ENCODE data around the gene MICU1.
"Not testable (repeated sequence)": the region's sequence is repeated elsewhere in the genome, so short reads cannot be mapped to it uniquely, and the experiment has no call there.

MICU1 gene

DNA sequence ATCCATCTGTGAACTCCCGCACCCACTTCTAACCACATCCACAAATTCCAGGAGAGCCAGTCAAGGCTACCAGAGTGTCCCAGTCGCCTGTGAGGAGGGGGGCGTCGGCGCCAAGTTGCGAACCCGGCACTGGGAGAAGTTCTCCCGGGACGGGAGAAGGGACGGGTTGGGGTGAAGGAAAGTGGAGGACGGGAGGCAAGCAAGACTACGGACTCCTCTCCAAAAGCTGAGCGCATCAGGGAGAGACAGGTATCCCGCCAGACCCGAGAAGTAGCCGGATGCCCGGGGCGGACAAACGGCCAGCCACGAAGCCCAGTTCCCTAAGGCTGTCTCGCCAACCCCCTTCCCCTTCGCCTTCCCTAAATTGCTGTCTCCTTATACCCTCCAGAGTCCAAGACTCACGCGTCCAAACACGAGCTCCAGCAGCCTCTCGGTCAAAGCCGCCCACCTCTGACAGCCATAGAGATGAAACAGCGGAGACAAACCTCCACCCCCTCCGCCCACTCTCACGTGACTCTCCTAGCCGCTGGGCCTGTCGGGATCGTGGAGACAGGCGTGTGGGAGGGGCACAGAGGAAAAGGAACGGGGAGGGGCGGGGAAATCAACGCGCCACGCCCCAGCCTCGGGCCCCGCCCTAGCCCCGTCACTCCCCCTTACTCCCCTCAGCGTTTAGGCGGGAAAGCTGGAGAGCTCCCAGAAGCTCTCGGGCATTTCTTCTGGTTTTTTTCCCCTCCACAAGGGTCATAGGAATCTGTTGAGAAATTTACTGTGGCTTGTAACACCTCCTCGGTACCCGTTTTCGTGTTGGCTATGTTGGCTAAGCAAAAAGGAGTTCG is at the start of gene MICU1:
Gene MICU1 (minus strand): TSS at position 472 of the 836 bp plus-strand sequence. CDS start 59,286 bp downstream, outside the sequence.
- peak; percentile 94 for DNase-seq (ENCODE audit: low read depth)

DNA sequence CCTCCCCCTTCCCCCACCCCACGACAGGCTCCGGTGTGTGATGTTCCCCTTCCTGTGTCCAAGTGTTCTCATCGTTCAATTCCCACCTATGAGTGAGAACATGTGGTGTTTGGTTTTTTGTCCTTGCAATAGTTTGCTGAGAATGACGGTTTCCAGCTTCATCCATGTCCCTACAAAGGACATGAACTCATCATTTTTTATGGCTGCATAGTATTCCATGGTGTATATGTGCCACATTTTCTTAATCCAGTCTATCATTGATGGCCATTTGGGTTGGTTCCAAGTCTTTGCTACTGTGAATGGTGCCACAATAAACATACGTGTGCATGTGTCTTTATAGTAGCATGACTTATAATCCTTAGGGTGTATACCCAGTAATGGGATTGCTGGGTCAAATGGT is 48.3 kb upstream of the MICU1 start:
- not testable (repeated sequence) for DNase-seq (ENCODE audit: low read depth)

DNA sequence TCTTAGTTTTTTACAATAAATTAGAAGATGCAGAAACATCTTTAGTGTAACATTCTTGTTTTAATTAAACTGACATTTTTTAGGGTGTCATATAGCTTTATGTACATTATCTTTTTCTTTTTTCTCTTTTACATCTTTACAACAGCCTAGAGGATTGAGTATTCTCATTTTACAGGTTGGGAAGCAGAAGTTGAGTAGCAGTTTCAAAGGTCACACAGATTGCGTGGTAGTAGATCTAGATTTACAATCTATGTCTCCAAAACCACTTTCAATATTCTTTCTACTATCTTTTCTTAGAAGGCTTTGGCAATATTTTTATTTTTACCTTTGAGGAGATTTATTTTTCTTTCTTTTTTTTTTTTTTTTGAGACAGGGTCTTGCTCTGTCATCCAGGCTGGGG is 47.4 kb upstream of the MICU1 start:
- no peak for DNase-seq (ENCODE audit: low read depth)

GRCh38 chr10:72667207-72667864 is 41.5 kb upstream of the MICU1 start:
- DNase-seq (ENCODE audit: low read depth) = no peak

GRCh38 chr10:72665925-72666324 is 40.0 kb upstream of the MICU1 start:
- DNase-seq (ENCODE audit: low read depth) = no peak

- no peak for DNase-seq (ENCODE audit: low read depth)
Measured at GRCh38 chr10:72663971-72664370, 38.1 kb upstream of the MICU1 start.

- DNase-seq (ENCODE audit: low read depth) = no peak
Measured at GRCh38 chr10:72661431-72661830, 35.6 kb upstream of the MICU1 start.

DNA sequence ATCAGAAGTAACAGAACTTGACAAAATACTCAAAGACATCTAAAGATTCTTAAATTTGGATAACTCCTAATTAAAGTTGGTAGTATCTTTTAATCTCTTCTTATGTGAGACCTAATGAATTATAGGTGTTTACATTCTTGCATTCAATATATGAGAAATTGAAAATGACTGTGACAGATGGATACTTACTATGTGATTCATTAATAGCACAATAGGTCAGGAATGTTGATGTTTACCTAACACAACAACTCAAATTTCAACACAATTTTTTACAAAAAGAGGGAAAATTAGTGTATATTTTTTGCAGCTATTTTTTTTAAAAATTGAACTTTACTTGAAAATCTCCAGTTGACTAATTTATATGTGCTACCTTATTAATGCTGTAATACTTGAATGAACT is 34.3 kb upstream of the MICU1 start:
- no peak for DNase-seq (ENCODE audit: low read depth)

GRCh38 chr10:72659694-72660093 is 33.8 kb upstream of the MICU1 start:
- no peak for DNase-seq (ENCODE audit: low read depth)

GRCh38 chr10:72658696-72659400 is 33.0 kb upstream of the MICU1 start:
- no peak for DNase-seq (ENCODE audit: low read depth)

GRCh38 chr10:72654720-72655119 is 28.8 kb upstream of the MICU1 start:
- no peak for DNase-seq (ENCODE audit: low read depth)

GRCh38 chr10:72653383-72654096 is 27.7 kb upstream of the MICU1 start:
- DNase-seq (ENCODE audit: low read depth) = no peak

GRCh38 chr10:72649291-72649690 is 23.4 kb upstream of the MICU1 start:
- DNase-seq (ENCODE audit: low read depth) = no peak

DNA sequence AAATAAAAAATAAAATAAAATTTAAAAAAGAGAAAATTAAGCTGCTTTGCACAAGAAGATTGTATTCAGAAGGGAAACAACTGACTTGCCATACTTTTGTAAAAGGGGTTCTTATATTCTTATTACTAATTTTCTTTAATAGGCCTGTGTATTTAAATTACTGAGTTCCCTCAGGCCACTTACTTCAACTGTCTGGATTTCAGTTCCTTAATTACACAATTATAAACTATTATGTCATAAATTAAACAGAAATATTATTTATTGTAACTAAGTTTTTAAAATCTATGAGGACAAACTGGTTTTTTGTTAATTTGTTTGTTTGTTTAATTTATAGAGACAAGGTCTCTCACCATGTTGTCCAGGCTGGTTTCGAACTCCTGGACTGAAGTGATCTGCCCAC is 22.4 kb upstream of the MICU1 start:
- no peak for DNase-seq (ENCODE audit: low read depth)

GRCh38 chr10:72646971-72647370 is 21.1 kb upstream of the MICU1 start:
- DNase-seq (ENCODE audit: low read depth) = not testable (repeated sequence)

GRCh38 chr10:72645263-72645858 is 19.5 kb upstream of the MICU1 start:
- DNase-seq (ENCODE audit: low read depth) = no peak

DNA sequence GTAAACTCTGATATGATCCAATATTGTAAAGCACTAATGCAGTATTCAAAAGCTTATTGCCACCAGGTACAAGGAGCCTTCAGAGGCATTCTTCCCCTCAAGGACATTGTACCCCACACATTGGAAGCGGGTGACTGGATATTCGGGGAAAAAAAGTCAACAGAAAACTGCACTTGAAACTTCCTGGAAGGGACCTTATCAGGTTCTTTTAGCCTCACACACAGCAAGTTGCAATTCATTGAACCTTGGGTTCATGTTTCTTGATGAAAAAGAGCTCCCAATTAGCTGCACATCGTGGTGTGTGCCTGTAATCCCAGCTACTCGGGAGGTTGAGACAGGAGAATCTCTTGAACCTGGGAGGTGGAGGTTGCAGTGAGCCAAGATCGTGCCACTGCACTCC is 16.4 kb upstream of the MICU1 start:
- no peak for DNase-seq (ENCODE audit: low read depth)

- no peak for DNase-seq (ENCODE audit: low read depth)
Measured at GRCh38 chr10:72639441-72639873, 13.6 kb upstream of the MICU1 start.

DNA sequence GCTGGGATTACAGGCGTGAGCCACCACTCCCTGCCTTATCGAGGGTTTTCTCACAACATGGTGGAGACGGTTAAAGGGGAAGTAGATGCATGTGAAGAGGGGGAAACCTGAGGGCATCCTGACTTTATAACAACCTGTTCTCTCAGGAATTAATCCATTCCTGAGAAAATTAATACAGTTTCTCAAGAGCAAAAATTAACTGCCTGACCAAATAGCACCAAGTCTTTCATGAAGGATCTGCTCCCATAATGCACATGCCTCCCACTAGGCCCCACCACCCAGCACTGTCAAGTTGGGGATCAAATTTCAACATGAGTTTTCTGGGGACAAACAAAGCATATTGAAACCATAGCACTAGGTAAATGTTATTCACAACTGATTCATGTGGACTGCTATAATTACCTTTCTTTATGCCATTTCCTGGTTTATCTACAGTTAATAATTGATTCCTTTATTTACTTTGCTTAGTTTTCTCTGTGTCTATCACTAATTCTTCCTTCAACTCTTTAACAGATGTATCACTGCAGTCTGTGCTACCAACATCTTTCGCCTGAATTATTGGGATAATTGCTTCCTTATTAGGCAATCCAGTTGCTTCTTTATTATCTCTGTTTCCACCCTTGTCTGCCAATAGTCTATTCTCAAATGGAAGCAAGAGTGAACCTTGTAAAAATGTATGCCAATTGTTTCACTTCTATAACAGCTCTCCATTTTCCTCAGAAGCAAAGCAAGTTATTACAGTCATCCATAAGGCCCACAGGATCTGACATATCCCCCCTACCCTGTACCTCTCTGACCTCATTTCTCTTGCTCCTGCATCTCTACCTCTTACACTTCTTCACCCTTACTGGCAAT is 12.9 kb upstream of the MICU1 start:
- DNase-seq (ENCODE audit: low read depth) = no peak

- DNase-seq (ENCODE audit: low read depth) = no peak
Measured at GRCh38 chr10:72637398-72637857, 11.5 kb upstream of the MICU1 start.

GRCh38 chr10:72630144-72630543 is 4.3 kb upstream of the MICU1 start:
- DNase-seq (ENCODE audit: low read depth) = no peak

Measured in activated T-cell treated with anti-CD3 and anti-CD28 coated beads for 24 hours (primary cell).